Measurements from ENCODE around the gene SELENBP1.
"Not testable (repeated sequence)": the region's sequence is repeated elsewhere in the genome, so short reads cannot be mapped to it uniquely, and the experiment has no call there.

The SELENBP1 gene

DNA sequence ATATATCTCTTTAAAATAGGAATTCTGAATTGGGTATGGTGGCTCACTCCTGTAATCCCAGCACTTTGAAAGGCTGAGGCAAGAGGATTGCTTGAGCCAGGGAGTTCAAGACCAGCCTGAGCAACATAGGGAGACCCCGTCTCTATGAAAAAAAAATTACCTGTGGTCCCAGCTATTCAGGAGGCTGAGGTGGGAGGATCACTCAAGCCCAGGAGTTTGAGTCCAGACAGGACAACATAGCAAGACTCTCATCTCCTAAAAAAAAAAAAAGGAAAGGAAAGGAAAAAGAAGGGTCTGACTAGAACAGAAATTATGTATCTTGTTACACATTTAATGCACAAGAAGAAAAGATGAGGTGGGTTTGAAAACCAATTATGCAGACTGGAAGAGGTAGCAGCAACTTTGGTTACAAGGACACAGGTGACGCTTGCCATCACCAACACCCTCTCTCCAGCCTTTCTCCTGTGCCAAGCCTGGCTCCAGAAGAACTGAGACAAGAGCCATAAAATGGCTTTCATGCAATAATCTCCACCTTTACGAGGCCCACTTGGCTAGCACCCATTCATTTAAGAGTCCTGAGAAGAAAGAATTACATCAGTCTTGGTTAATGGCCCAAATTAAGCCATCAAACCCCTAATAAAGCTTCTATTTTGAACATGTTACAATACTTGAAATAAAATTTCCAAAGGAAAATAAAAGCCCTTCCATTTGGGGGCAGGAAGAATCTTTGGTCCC, 4.8 kb upstream of the SELENBP1 start:
- DNase-seq: no peak

DNA sequence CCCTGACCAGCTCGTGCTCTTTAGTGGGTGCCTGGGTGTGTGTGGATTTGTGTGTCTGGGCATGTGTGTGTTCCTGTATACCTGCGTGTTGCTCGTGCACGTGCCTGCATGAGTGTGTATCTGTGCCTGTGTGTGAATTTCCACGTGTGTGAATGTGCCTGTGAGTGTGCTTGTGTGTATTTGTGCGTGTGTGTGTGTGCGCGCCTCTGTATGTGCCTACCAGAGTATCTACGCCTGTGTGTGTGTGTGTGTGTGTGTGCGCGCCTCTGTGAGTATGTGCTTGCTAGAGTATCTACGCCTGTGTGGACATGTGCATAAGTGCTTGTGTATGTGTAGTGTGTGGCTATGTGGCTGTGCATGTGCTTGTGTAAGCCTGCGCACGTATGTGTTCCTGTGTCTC, 691 bp upstream of the SELENBP1 start:
- no peak for DNase-seq

DNA sequence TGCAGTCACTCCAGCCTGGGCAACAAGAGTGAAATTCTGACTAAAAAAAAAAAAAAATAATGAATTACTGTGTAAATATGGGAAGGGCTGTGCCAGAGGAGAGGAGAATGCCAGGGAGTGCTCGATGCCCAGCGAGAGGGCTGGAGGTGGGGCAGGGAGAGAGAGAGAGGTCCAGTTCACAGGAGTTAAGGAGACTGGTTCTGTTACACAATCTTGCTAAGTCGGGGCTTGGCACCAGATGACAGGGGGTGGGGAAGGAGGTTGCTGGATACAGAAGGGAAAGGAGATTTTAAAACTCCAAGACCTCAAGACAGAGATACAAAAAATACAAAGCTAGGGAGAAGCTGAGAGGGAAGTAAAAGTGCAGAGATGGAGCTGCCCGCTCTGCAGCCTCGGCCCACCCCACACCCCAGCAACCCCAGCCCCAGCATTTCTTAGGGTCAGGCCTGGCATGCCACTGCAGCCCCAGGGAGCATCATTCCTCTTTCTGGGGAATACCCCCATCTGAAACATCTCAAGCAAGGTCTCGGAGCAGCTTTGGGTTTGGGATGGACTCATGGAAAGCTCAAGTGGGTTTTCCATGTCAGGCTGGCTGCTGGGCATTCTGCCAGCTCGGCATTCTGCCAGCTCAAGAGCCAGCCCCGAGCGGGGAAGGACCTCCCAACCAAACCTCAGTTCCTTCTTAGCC, 991 bp downstream of the SELENBP1 start:
- DNase-seq: no peak

DNA sequence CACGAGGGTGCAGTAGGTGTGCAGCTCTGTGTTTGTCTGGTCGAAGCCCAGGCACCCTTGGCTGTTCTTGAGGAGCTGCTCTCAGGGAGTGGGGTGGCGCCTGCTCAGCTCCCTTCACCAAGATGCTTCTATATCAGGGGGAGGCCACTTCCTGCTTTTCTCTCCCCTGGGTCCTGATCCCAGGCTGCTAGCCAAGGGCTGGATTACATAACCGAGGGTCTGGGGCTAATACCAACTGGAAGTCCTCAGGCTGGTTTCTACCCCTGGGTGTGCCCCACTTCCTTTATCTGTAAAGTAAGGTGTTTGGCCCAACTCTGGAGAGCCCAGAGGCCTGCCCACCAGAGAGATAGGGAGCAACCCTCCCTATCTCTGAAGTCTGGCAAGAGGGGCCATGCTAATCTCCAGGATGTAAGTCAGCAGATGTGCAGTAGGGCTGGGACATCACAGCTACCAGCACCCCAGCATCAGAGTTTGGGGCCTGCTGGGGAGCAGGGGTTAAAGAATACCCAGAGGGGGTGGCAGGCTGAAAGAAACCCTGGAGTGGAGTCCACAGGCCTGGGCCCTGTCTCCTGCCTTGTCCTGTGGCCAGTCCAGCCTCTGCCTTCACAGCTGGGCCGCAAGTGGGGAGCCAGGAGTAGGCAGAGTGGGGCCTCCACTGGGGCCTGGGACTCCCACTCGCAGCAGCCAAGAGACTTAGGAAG, 2.1 kb downstream of the SELENBP1 start:
- DNase-seq: no peak

DNA sequence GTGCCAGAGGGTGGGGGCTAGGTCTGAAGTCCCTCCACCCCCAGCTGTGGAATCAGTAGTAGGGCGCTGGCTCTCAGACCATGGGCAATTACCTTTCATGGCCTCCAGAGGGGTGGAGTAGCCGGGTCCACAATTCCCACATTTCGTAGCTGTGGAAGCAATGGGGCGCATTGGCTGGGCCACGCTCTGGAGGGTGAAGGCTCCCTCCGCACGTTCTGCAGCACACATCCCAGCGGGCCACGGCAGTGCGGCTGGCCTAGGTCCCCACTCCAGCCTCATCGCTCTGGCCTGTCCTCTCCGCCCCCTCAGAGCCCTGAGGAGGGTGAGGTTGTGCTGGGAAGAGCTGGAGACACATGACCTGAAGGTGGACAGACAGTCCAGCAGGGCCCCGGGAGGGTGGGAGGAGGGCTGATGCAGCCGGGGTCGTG, 2.9 kb downstream of the SELENBP1 start:
- DNase-seq: no peak

DNA sequence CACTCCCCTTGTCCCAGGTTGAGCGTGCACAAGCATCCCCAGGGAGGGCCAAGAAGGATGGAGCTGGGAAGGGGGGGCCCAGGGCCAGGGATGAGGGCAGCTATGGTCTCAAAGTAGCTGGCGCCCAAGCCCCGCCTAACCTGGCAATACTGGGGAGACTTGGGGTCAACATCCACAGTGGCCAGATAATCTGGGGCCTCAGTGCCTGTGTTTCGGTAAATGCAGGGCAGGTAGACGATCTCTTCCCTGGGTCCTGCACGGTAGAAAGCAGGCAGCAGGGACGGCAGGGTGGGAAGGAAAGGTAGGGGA, 3.2 kb downstream of the SELENBP1 start:
- DNase-seq: no peak

DNA sequence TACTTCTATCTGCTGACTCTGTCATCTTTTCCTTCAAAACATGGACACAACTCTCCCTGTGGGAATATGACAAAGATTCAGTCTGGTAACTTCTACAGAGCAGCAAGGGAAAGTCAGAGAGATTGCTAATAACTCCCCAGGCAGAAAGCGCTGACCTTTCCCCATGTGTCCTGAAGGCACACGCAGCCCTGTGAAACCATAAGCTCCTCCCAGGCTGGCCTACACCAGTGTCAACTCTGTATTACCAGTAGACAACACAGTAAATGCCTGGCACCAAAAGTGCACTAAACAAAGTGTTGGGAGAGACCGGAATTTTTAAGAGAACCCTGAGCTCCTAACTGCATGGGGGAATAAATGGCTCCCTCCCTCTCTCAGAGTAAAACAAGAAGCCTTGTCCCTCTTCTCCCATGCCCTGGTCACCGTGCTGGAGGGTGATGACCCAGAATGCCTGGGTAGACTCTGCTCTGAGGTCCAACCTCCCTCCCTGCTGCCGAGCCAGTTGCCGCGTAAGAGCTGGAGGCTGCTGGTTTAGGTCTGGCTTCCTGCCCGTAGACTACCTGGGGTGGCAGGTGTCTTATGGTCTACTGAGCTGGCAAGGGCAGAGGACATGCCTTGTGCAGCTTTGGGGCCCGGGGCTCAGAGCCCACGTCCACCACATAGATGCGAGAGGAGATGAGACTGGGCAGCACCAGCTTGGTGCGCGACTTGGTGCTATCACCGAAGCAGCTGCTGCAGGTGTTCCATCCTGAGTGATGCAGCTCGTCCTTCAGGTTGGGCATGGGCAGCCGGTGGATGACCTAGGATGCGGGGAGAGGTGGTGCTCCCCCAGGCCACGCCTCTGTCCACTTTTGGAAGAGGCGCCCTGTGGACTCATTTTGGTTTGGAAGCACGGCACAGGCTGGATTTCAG, 3.9 kb downstream of the SELENBP1 start:
- no peak for DNase-seq

DNA sequence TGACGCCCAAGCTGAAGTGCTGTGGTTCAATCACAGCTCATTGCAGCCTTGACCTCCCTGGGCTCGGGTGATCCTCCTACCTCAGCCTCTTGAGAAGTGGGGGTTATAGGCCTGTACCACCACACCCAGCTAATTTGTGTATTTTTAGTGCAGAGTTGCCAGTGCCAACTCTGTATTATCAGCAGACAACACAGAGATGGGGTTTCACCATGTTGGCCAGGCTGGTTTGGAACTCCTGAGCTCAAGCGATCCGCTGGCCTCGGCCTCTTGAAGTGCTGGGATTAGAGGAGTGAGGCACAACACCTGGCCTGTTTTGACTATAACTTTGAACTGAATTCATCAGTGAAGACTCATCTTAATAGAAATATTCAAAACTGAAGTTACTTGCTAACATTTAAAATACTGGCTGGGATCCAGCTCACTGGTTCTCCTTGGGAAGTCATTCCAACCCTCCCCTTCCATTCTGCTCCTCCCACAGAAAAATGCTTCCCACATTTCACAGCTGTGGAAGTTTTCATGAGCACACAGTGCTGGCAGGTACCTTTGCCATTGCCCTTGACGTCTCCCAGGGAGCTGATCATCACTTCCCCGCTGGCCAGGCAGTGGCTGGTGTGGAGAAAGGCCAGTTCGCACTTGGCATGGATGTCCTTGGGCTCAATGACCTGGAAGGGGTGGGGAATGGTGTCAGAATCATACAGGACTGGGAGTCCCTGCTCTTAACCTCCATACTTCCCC, 4.7 kb downstream of the SELENBP1 start:
- no peak for DNase-seq

DNA sequence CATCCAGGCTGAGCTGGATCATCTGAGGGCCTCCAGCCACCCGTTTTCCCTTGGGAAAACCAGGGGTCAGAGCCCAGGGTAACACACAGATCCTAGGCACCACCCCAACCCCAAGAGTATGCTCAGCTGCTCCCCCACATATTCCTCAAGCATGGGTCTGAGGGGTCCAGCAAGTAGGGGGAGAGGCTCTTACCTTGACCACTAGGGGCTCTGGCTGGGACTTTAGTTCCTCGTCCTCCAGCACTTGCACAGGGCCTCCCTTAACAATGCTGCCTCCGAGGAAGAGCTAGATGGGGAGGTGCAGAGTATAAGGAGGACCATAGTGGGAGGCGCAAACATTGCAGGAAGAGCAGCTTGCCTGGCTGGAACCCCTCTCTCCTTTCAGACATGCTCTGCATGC, 7.5 kb downstream of the SELENBP1 start:
- DNase-seq: no peak

DNA sequence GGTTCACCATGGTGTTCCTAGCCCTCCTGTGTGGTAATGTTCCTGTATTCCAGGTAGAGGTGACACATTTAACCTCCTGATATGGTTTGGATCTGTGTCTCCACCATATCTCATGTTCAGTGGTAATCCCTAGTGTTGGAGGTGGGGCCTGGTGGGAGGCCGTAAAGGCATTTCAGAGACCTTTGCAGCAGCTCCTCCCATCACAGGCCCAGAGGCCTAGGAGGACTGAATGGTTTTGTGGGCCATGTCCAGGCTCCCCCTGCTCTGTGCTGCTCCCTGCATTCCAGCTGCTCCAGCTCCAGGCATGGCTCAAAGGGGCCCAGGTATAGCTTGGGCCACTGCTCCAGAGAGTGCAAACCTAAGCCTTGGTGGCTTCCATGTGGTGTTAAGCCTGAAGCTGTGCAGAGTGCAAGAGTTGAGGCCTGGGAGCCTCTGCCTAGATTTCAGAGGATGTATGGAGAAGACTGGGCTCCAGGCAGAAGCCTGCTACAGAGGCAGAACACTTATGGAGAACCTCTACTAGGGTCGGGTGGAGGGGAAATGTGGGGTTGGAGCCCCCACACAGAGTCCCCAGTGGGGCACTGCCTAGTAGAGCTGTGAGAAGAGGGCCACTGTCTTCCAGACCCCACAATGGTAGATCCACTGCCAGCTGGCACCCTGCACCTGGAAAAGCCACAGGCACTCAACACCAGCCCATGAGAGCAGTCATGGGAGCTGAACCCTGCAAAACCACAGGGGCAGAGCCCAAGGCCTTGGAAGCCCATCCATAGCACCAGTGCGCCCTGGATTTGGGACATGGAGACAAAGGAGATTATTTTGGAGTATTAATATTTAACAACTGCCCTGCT, 10.0 kb downstream of the SELENBP1 start:
- DNase-seq: no peak

DNA sequence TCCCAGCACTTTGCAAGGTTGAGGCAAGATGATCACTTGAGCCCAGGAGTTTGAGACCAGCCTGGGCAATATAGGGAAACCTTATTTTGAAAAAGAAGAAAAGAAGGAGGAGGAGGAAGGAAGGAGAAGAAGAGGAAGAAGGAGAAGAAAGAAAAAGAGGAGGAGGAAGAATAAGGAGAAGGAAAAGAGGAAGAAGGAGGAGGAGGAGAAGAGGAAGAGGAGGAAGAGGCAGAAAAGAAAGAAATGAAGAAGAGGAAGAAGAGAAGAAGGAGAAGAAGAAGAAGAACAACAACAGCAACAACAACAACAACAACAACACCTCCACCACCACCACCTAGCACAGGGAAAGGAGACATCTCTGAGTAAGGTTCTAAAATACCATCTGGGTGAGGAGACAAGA, 10.6 kb downstream of the SELENBP1 start:
- no peak for DNase-seq

DNA sequence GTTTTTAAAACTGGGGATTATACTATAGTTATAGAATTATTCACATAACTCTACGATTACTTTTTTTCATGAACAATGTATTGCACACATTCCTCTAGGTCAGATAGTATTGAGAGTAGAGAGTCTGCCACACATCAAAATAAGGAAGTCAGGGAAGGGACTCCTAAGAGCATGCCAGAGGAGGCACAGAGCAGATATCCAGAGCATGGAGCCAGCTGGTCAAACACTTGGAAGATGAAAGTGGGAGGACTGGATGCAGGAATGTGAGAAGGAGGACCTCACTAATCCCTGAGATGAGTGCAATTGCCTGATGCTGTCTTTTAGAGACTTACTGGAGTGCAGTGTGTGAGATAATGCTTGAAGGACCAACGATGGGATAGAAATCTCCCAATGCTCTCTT, 15.8 kb downstream of the SELENBP1 start:
- no peak for DNase-seq

DNA sequence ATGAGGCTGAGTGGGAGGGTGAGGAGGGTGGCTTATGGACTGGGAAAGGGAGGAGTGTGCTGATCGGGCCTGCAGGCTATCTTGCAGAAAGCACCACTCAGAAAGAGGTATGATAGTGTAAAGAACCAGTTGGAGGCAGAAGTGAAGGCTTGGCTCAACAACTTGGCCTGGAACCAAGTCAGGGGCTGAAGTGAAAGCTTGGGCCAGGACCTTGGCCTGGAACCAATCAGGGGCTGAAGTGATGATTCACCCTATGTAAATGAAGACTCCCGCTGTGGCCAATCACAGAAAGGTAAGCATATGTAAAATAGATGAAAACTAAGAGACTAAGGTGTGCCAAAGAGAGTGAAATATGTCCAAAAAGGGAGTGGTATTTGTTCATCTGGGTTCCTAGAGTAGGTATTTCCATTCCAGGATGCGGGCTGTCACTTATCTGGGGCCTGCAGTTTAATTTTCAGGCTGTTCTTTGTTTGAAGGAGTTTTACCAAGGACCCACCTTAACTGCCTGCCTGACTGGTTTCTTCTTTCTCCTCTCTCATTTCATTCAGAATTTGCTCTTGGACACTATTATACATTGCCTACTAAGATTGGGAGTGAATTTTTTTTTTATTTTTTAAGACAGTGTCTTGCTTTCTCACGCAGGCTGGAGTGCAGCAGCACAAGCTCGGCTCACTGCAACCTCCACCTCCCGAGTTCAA, 20.3 kb downstream of the SELENBP1 start:
- no peak for DNase-seq

DNA sequence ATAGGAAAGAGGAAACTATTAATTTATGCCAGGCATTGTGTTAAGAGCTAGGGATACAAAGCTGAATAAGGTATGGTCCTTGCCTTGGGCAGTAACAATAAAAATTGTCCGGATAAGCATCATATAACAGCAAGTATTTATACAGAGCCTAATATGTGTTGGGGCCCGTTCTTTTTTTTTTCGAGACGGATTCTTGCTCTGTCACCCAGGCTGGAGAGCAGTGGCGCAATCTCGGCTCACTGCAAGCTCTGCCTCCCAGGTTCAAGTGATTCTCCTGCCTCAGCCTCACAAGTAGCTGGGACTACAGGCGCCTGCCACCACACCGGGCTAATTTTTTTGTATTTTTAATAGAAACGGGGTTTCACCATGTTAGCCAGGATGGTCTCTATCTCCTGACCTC, 22.2 kb downstream of the SELENBP1 start:
- not testable (repeated sequence) for DNase-seq

DNA sequence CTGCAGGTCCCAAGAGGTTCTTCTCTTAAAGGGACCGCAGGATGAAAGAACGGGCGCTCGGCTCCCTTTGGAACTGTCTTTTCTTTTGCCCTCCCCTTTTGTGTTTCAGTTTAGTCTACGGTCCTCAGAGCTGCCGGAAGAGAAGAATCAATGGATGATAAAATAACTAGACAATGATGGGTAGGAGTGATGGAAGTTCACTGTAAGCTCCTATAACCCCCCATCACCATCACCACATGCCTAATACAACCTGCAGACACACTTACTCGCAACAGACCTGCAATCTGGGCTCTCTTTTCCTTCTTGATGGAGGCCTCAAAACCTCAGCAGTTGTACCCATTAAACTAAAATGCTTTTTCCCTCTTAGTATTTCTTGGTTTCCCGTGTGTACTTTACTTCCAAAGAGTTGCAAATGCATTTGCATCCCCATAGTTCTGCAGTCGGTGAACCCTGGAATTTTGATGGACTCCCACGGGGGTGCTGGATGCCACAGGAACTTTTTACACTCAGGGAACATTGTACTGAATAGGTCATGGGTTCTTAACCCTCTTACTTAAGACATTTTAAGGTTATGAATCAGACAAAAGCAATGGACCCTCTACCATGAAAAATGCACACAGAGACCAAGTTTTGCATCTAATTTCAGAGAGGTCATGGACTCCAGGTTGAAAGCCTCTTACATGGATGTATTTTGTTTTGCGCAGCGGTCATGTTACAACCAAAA, 24.8 kb downstream of the SELENBP1 start:
- DNase-seq: no peak

DNA sequence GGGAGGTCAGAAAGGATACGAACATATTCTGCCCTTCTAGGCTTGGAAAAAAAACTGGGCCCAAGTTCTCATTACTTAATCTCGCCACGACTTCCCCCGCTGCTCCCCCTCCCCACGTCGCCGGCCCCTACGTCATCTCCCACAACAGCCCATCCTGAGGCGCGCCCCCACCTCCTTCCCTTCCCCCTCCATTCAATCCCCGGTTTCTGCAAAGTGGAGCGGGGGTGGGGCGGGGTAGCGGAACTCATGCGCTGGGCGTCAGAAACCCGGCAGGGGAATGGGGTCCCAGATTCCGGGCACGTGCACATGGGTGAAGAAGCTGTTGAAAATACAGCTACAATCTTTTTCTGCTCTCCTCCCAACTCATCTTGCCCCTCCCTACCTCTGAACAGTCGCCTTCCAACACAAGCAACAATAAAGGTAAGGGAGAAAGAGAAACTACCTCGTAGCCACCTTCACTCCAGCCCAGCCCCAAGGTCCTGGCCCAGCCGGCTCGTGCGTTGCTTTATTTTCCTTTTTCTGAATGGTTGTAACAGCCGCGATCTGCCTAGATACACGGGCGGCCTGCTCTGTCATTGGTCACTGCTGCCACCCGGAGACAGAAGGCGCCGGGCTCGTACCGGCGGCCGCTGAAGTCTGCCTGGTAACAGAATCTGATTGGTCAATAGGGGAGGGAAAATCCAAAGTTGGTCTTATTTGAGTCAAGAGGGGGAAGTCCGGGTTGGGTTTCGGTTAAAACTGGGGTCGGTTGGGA, 25.6 kb downstream of the SELENBP1 start, which contains the start of gene RFX5:
TSS of gene RFX5 (minus strand) at position 484 of the 754 bp plus-strand sequence. CDS start 932 bp downstream, outside the sequence.
- peak; percentile 98 to 99 for DNase-seq

DNA sequence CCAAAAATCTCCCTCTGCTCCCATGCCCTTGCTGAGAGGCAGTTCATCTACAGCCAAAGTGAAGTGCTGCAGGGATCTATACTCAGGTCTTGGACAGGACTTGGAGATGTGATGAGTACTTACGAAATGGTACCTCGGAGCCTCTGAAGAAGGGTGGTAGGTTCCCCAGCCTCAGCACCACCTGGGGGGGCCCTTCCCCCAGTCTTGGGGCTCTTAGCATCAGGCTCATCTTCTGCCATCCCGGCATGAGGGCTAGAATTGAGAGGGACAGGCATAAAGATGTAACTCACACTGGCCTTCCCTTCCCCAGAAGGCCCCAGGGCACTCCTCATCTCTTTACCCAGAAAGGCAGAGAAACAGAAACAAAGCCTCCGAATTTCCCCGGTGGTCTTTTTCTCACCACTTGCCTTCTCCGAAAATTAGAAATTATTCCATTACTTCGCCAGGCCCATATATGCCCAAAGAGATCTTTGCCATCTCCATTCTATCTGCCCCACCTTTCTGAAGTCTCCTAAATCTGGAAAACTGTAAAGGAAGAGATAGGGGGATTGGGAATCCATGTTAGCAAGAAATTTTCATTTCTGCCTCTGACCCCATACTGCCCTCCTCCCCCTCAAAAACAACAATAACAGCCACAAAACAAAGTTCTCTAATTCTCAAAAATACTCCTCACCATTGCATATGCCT, 26.3 kb downstream of the SELENBP1 start:
- no peak for DNase-seq

DNA sequence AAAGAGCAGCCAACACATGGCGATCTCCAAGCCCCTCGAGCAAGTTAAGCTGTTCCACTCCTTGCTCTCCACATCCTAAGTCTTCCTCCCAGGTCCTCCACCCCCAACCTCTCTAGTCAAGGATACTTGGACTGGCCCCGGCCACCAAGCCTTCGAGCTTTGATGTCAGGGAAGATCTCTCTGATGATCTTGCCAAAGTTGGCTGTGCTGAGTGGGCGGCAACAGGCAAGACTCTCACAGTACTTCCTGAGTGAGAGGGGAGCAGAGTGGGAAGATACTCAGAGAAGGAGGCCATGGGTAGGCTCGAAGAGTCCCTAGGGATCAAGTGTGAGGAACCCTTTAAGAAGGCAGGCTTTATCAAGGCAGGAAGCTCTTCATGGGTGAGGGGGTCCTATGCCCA, 28.2 kb downstream of the SELENBP1 start:
- DNase-seq: no peak

DNA sequence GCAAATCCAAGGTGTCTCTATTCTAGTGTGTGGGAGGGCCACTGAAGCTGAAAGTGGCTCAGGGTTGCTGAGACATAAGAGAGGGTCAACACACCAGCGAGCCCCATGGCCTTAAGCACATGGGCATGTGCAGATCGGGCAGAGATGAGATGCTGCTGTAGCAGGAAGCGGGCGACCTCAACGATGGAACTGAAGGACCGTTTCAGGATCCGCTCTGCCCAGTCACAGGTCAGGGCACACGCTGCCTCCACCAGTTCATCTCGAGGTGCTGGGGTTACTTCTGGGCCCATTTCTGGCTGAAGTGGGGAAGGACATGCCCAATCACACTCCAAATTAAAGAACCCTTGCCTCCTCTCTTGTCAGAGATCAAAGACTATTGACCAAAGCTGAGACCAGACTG, 28.9 kb downstream of the SELENBP1 start:
- DNase-seq: no peak

All from CD4-positive, alpha-beta T cell treated with Interleukin-4 for 1 hour (primary cell).